ENCODE data around the gene EWSR1. TPM values are rescaled to one million over a fixed set of nuclear protein-coding genes. Genes with fewer than 3 reads are reported as not detected.

EWSR1 gene
- total and polyA plus RNA-seq, 7 donors, result 78.5 to 230 (median 152) TPM

DNA sequence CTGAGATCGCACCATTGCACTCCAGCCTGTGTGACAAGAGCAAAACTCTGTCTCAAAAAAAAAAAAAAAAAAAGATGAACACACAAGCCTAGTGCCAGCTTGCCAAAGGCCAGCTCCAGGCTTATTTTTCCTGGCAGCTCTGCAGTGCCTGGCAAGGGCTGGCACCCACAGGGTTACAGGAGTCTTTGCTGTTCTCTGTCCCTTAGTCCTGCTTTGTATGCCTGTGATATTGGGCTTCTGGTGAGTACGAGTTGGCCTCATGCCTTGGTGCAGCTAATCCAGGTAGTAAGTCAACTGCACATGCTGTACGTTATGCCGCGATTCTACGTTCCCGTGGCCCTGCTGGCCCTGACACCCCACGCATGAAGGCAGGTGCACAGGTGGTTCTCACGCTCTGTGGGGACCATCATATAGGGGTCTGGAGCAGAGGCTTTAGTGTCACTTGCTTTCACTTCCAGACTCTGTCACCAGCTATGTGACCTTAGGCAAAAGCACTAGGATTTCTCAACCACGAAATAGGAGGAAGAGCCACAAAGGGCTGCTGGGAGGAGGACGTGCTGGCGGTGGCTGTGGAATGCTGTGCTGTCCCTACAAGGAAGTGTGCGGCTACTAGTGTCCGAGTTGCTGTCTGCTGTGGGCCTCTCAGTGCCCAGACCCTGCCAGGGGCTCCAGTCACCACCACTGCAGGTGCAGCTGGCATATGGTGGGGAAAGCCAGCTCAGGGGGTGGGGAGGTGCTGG is 68.9 kb downstream of the EWSR1 start:
- intact Hi-C loops (cut with DNase I), result no loop called here
- H3K27ac ChIP-seq, result peak overlapping the region; percentile 78
- WGBS, 3 donors, result 27 to 36% (median 33%) methylated on average over 14 of the region's 14 CpGs
- TF ChIP-seq, protein P1, sequence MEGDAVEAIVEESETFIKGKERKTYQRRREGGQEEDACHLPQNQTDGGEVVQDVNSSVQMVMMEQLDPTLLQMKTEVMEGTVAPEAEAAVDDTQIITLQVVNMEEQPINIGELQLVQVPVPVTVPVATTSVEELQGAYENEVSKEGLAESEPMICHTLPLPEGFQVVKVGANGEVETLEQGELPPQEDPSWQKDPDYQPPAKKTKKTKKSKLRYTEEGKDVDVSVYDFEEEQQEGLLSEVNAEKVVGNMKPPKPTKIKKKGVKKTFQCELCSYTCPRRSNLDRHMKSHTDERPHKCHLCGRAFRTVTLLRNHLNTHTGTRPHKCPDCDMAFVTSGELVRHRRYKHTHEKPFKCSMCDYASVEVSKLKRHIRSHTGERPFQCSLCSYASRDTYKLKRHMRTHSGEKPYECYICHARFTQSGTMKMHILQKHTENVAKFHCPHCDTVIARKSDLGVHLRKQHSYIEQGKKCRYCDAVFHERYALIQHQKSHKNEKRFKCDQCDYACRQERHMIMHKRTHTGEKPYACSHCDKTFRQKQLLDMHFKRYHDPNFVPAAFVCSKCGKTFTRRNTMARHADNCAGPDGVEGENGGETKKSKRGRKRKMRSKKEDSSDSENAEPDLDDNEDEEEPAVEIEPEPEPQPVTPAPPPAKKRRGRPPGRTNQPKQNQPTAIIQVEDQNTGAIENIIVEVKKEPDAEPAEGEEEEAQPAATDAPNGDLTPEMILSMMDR (IDR thresholded peaks at IDR 0.05), result no peak
- H3K4me1 ChIP-seq, result peaks cover 38% of the 10 kb centered on the region
- H3K4me3 ChIP-seq, result peak overlapping the region; percentile 29
- no peaks in the 10 kb centered on the region for H3K27me3 ChIP-seq (ENCODE audit: insufficient read depth in 3 of 3, low read length in 2 of 3)
- DNase-seq (peak; percentile 63 to 88), ATAC-seq (peak; percentile 84 to 88 (median 88))
- no peaks in the 10 kb centered on the region for H3K9me3 ChIP-seq
- peaks cover 3 to 63% of the 10 kb centered on the region in 2 donors for H3K36me3 ChIP-seq (ENCODE audit: insufficient read depth in 1 of 2, low read depth in 1 of 2)

DNA sequence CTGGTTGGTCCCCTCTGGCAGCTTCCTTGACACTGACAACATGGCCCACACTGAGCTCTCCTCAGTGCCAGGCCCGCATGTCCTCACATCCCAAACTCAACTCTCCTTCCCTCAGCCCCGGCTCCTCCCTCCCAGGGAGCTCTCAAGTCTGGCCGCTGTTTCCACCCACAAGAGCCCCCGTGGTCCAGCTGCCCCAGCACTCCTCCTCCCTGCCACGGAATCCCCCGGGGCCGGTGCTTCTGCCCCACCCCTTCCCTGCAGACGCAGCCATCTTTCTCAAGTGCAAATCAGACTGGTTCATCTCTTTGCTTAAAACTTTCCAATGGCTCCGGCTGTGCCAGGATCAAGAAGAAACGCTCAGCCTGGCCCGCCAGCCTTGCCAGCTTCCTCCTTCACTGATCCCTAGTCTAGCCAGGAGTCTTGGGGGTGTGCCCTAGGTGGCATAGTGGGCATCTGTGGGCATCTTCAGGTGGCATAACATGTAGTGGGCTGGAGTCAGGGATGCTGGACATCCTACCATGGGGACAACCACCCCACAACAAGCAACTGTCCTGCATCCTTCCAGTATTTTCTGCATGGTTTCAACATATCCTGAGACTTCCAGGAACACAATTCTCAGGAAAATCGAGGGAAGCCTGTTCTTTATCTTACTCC is 69.7 kb downstream of the EWSR1 start:
- intact Hi-C loops (cut with DNase I), result no loop called here
- DNase-seq (no peak), ATAC-seq (peak; percentile 14 to 18 (median 17))
- WGBS, 3 donors, result 26 to 55% (median 39%) methylated on average over 12 of the region's 12 CpGs
- Histone ChIP-seq H3K36me3 (ENCODE audit: insufficient read depth in 1 of 2, low read depth in 1 of 2) (peaks cover 3 to 65% of the 10 kb centered on the region in 2 donors), H3K27ac (peak overlapping the region; percentile 78), H3K9me3 (no peaks in the 10 kb centered on the region), H3K27me3 (ENCODE audit: insufficient read depth in 3 of 3, low read length in 2 of 3) (no peaks in the 10 kb centered on the region), H3K4me3 (no peak overlapping the region), H3K4me1 (peaks cover 43% of the 10 kb centered on the region)
- TF ChIP-seq, protein P1 (IDR thresholded peaks at IDR 0.05), result no peak

DNA sequence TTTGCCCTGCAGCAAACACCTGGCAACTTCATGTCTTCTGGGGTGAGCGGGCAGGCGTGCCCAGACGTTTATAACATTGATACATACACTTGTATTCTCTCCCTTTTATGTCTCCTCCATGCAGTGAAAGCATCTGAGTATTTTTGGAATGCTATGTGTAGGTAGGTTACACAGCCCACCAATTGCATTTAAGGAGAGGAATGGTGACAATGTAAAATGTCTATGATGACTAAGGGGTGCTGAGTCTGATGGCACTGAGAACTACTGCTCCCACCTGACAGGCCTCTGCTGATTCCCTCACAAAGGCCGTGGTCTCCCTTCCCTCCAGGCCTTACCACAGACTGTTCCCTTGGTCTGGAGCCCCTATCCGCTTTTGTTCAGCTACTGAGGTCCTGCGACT is 70.3 kb downstream of the EWSR1 start:
- Histone ChIP-seq H3K4me1 (peaks cover 49% of the 10 kb centered on the region), H3K9me3 (no peaks in the 10 kb centered on the region), H3K27me3 (ENCODE audit: insufficient read depth in 3 of 3, low read length in 2 of 3) (no peaks in the 10 kb centered on the region), H3K27ac (peak overlapping the region; percentile 78), H3K4me3 (no peak overlapping the region), H3K36me3 (ENCODE audit: insufficient read depth in 1 of 2, low read depth in 1 of 2) (peaks cover 3 to 65% of the 10 kb centered on the region in 2 donors)
- ATAC-seq, result no peak
- DNase-seq, result no peak
- 83 to 91% (median 84%) methylated on average over 6 of the region's 6 CpGs for WGBS, 3 donors
- TF ChIP-seq, protein P1 (IDR thresholded peaks at IDR 0.05), result no peak
- intact Hi-C loops (cut with DNase I), result no loop called here

DNA sequence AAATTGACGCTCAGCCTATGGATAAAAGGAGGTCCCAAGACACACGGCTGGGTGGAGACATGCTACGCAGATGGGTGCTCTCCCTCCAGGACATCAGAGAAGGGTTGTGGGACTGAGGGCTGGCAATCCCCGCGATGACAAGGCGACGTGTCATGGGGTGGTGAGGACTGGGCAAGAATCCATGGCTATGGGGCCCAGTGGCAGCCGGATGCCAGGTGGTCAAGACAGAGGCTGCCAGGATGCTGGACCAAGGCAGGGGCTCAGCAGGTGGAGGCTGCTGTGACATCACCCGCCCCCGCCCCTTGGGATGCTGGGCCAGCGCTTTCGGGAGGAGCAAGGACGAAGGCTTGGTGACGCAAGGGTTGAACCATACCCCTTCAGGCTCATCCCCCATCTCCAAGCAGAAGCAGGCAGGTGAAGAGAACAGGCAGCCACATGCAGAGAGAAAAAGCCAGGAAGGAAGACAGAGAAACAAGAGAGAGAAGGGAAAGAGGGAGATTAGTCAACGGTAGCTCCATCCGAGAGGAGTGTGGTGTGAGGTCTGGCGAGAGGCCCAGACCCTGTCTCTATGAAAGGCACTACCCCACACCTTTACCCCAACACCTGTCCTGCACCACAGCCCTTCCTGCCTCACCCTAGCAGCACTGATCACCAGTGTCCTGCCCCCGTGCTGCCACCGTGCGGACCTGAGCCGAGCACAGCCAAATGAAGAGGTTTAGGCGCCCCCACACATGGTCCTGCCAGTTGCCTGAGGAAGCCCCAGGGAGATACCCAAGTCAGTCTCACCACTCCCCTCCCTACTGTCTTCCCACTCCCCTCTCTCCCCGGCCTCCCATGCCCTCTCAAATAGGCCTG is 71.5 kb downstream of the EWSR1 start:
- H3K4me1 ChIP-seq, result peaks cover 55% of the 10 kb centered on the region
- no peaks in the 10 kb centered on the region for H3K27me3 ChIP-seq (ENCODE audit: insufficient read depth in 3 of 3, low read length in 2 of 3)
- ATAC-seq, result peak in 2 of 4 donors; percentile 6 to 7
- TF ChIP-seq, protein P1 (IDR thresholded peaks at IDR 0.05), result no peak
- H3K9me3 ChIP-seq, result no peaks in the 10 kb centered on the region
- H3K27ac ChIP-seq, result no peak overlapping the region
- peaks cover 3 to 57% of the 10 kb centered on the region in 2 donors for H3K36me3 ChIP-seq (ENCODE audit: insufficient read depth in 1 of 2, low read depth in 1 of 2)
- intact Hi-C loops (cut with DNase I), result no loop called here
- 76 to 86% (median 79%) methylated on average over 23 of the region's 23 CpGs for WGBS, 3 donors
- no peak overlapping the region for H3K4me3 ChIP-seq
- DNase-seq, result no peak

Measured in psoas muscle (tissue), 8 donors.